Small intestine (tissue), 7 donors: ENCODE results near the gene IGFBP3. TPM values are rescaled to one million over a fixed set of nuclear protein-coding genes. Genes with fewer than 3 reads are reported as not detected.

Experiments used
- DNase-seq, 2 donors: peaks; one replicate each; pipeline versions ENCODE4 v3.0.0 to v3.0.0-alpha.2; 2013
- FAIRE-seq: peaks from 2 replicates; lab custom pipeline; 2012; peaks lifted over from hg19 to GRCh38; lab: Jason Lieb, UNC
- H3K27ac ChIP-seq, 3 donors: one replicate each; pipeline ENCODE4 v1.5.1; 2013; ENCODE audit warnings: low read length in 2 of 3, mild to moderate bottlenecking in 2 of 3, control low read depth in 1 of 3, inconsistent platforms in 1 of 3, low read depth in 1 of 3, moderate library complexity in 1 of 3
- H3K27me3 ChIP-seq, 3 donors: one replicate each; pipeline ENCODE4 v1.6.1; 2013; ENCODE audit warnings: low read length in 3 of 3, inconsistent platforms in 1 of 3; ENCODE audit not compliant: control insufficient read depth in 3 of 3, insufficient read depth in 3 of 3
- H3K36me3 ChIP-seq, 3 donors: one replicate each; pipeline ENCODE4 v1.6.1; 2013; ENCODE audit warnings: low read length in 3 of 3, inconsistent platforms in 1 of 3, low read depth in 1 of 3, mild to moderate bottlenecking in 1 of 3, moderate library complexity in 1 of 3; ENCODE audit not compliant: control insufficient read depth in 3 of 3, insufficient read depth in 2 of 3
- H3K4me1 ChIP-seq, 3 donors: one replicate each; pipeline ENCODE4 v1.6.1; 2013; ENCODE audit warnings: low read length in 2 of 3, inconsistent platforms in 1 of 3, low read depth in 1 of 3, mild to moderate bottlenecking in 1 of 3, moderate library complexity in 1 of 3; ENCODE audit not compliant: control insufficient read depth in 3 of 3, insufficient read depth in 2 of 3
- H3K4me3 ChIP-seq, 3 donors: one replicate each; pipeline ENCODE4 v1.5.1; 2013; ENCODE audit warnings: low read length in 3 of 3, control low read depth in 1 of 3, inconsistent platforms in 1 of 3, low read depth in 1 of 3, mild to moderate bottlenecking in 1 of 3, moderate library complexity in 1 of 3
- H3K9me3 ChIP-seq, 2 donors: one replicate each; pipeline ENCODE4 v1.6.1; 2013; ENCODE audit warnings: low read depth in 1 of 2, low read length in 1 of 2; ENCODE audit not compliant: control insufficient read depth in 2 of 2, insufficient read depth in 1 of 2
- WGBS, 3 donors: extraction: QIAGEN DNeasy Blood & Tissue Kit; methylation state at CpG; one replicate each; pipeline ENCODE4 v1.1.7; 2013; 5-methylcytosine and 5-hydroxymethylcytosine counted together
- polyA plus RNA-seq, 4 donors: library from polyadenylated mRNA; stranded (reverse) in 3 of 4; unstranded in 1 of 4; fragments of 200-250 nt in 3 of 4; fragments of 120-200 nt in 1 of 4; gene quantifications; one replicate each; pipeline versions ENCODE4 v1.2.1 to v1.2.3, GENCODE V29; 2013
- donor health status: healthy with polysubstance abuse.
- donor health status: control.
- donor health status: control.
- donor health status: Bipolar disorder and iron deficiency.
- donor health status: healthy.

The IGFBP3 gene
- polyA plus RNA-seq, 4 donors, result 1.6 to 108 (median 49.5) TPM

DNA sequence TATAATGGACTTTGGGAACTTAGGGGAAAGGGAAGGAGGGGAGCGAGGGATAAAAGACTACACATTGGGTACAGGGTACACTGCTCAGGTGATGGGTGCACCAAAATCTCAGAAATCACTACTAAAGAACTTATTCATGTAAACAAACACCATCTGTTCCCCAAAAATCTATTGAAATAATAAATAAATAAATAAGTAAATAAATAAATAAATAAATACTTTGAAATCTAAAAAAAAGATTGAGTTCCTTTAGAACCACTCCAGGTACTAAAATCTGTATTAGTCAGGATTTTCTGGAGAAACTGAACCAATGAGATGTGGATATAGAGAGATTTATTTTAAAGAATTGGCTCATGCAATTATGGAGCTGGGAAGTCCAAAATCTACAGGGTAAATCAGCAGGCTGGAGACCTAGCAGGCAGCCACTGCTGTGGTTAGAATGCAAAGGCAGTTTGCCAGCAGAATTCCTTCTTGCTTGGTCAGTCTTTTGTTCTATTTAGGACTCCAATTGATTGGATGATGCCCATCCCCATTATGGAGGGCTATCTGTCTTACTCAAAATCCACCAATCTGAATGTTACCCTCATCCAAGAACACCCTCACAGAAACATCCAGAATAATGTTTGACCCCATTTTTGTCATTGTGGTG, 23.9 kb downstream of the IGFBP3 start:
- Histone ChIP-seq H3K27ac (no peak overlapping the region), H3K27me3 (peaks cover 0 to 4% (median 0%) of the 10 kb centered on the region in 3 donors), H3K9me3 (no peaks in the 10 kb centered on the region), H3K4me1 (no peaks in the 10 kb centered on the region), H3K36me3 (no peaks in the 10 kb centered on the region), H3K4me3 (no peak overlapping the region)
- WGBS, 3 donors, result 93 to 100% (median 96%) methylated on average over 1 of the region's 1 CpG
- DNase-seq, result no peak
- FAIRE-seq, result no peak

GRCh38 chr7:45894665-45895062, 26.4 kb downstream of the IGFBP3 start:
- no peak for FAIRE-seq

DNA sequence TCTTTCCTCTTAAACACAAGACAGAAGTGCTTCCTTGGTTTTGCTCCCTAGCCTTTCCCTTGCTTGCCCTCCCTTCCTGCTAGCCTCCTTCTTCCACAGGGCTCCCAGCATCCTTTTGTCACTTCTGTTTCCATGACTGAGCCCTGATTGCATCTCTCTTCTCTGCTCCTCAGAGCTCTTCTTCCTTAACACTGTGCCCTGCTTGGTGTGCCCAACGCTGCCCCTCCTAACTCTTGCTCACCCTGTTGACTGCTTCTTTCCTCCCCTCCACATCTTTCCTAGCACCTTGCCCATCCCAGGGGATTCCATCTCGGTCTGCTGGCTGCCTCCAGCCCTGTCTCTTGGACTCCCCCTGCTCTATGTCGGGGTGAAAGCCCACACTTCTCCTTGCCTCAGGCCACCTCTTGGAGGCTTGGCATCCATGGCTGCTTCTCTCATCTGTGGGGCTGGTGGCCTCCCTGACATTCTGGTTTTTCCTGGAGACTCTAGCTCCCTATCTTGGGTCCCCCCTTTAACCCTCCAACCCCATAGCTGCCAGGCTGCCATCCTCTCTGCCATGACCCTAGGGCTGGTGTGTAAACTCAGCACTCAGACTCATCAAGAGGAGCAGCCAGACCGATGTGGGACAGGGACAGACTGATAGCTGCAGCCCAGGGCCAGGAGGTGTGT, 26.9 kb downstream of the IGFBP3 start:
- 56 to 72% (median 60%) methylated on average over 4 of the region's 4 CpGs for WGBS, 3 donors
- peaks cover 3 to 21% (median 7%) of the 10 kb centered on the region in 3 donors for H3K27me3 ChIP-seq
- FAIRE-seq (no peak), DNase-seq (no peak)
- H3K9me3 ChIP-seq, result no peaks in the 10 kb centered on the region
- H3K4me3 ChIP-seq, result no peak overlapping the region
- no peak overlapping the region for H3K27ac ChIP-seq
- no peaks in the 10 kb centered on the region for H3K36me3 ChIP-seq
- no peaks in the 10 kb centered on the region for H3K4me1 ChIP-seq

More at GRCh38 chr7:45894665-45895062, 26.4 kb downstream of the IGFBP3 start:
- H3K27ac ChIP-seq, result no peak overlapping the region
- no peaks in the 10 kb centered on the region for H3K9me3 ChIP-seq
- peaks cover 2 to 17% (median 3%) of the 10 kb centered on the region in 3 donors for H3K27me3 ChIP-seq
- no peaks in the 10 kb centered on the region for H3K4me1 ChIP-seq
- no peaks in the 10 kb centered on the region for H3K36me3 ChIP-seq
- no peak overlapping the region for H3K4me3 ChIP-seq
- DNase-seq, result no peak

DNA sequence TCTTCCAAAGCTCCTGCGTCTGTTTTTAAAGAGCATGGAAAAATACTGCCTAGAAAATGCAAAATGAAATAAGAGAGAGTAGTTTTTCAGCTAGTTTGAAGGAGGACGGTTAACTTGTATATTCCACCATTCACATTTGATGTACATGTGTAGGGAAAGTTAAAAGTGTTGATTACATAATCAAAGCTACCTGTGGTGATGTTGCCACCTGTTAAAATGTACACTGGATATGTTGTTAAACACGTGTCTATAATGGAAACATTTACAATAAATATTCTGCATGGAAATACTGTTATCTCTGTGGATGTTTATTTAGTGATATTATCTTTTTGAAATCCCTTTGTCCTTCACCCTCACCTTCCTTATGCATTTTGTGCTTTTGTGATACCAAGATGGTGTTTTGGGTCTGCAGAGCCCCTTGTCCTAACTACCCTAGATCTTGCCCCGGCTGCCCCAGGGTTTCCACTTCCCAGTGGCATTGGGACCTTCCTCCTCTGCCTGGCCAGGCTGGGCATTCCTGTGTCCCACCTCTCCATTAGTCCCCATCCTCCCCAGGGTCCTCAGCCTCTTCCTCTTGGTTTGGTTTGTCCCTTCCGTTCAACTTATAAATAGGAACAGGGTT, 27.6 kb downstream of the IGFBP3 start:
- DNase-seq, result no peak
- no peaks in the 10 kb centered on the region for H3K9me3 ChIP-seq
- no peak overlapping the region for H3K27ac ChIP-seq
- no peak overlapping the region for H3K4me3 ChIP-seq
- H3K27me3 ChIP-seq, result peaks cover 8 to 24% (median 9%) of the 10 kb centered on the region in 3 donors
- no peaks in the 10 kb centered on the region for H3K36me3 ChIP-seq
- 61 to 63% (median 63%) methylated on average over 5 of the region's 5 CpGs for WGBS, 3 donors
- FAIRE-seq, result no peak
- H3K4me1 ChIP-seq, result no peaks in the 10 kb centered on the region

DNA sequence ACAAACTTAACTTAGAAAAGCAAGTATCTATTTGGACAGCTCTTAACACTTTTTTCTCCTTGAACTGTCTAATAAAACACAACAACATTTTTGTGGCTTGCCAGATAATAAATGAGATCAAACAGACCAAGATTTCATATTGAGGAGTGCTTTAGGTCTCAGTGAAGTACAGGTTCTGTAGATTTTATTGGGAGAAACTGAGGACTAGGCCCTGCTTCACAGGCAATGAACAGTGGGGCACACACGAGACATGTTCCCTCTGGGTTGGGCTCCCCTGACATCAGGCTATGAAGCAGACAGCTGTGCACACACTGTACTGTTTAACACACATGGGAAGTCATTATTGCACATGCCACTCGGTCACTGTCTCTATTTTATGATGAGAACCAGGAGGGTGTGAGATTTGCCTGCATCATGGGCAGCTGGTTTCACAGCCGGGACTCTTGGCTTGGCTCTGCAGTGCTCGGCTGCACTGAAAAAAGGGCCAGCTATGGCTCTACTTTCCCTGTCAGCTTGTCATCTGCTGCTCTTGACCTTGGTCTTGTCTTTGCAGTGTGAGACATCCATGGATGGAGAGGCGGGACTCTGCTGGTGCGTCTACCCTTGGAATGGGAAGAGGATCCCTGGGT, 28.6 kb downstream of the IGFBP3 start:
- peaks cover 11 to 34% (median 12%) of the 10 kb centered on the region in 3 donors for H3K27me3 ChIP-seq
- no peak for DNase-seq
- H3K9me3 ChIP-seq, result no peaks in the 10 kb centered on the region
- no peak overlapping the region for H3K4me3 ChIP-seq
- no peaks in the 10 kb centered on the region for H3K36me3 ChIP-seq
- H3K27ac ChIP-seq, result no peak overlapping the region
- 60 to 75% (median 71%) methylated on average over 6 of the region's 6 CpGs for WGBS, 3 donors
- no peak for FAIRE-seq
- no peaks in the 10 kb centered on the region for H3K4me1 ChIP-seq

- H3K27me3 ChIP-seq, result peaks cover 12 to 38% (median 14%) of the 10 kb centered on the region in 3 donors
- H3K4me1 ChIP-seq, result no peaks in the 10 kb centered on the region
- no peak overlapping the region for H3K4me3 ChIP-seq
- 64 to 79% (median 64%) methylated on average over 10 of the region's 10 CpGs for WGBS, 3 donors
- FAIRE-seq (no peak), DNase-seq (no peak)
- no peaks in the 10 kb centered on the region for H3K9me3 ChIP-seq
- H3K27ac ChIP-seq, result no peak overlapping the region
- H3K36me3 ChIP-seq, result no peaks in the 10 kb centered on the region
These were observed 29.3 kb downstream of the IGFBP3 start for GRCh38 chr7:45891462-45892402.

- DNase-seq, result peak; percentile 31 to 43
- no peak for FAIRE-seq
These were observed 30.1 kb downstream of the IGFBP3 start for GRCh38 chr7:45890902-45891461.

More at GRCh38 chr7:45890902-45891461, 30.1 kb downstream of the IGFBP3 start:
- H3K27ac ChIP-seq, result no peak overlapping the region
- H3K4me1 ChIP-seq, result no peaks in the 10 kb centered on the region
- H3K36me3 ChIP-seq, result no peaks in the 10 kb centered on the region
- H3K4me3 ChIP-seq, result no peak overlapping the region
- 33 to 39% (median 37%) methylated on average over 6 of the region's 6 CpGs for WGBS, 3 donors
- no peaks in the 10 kb centered on the region for H3K9me3 ChIP-seq
- H3K27me3 ChIP-seq, result peaks cover 12 to 38% (median 14%) of the 10 kb centered on the region in 3 donors
